Measurements from ENCODE around the gene WRAP73.

GRCh38 chr1:3594706-3595377, 55.1 kb downstream of the WRAP73 start:
- TF ChIP-seq POLR2A (IDR thresholded peaks at IDR 0.05) (no peak), CTCF (IDR thresholded peaks at IDR 0.05) (no peak)
